ENCODE measurements around the gene FOXL2.

DNA sequence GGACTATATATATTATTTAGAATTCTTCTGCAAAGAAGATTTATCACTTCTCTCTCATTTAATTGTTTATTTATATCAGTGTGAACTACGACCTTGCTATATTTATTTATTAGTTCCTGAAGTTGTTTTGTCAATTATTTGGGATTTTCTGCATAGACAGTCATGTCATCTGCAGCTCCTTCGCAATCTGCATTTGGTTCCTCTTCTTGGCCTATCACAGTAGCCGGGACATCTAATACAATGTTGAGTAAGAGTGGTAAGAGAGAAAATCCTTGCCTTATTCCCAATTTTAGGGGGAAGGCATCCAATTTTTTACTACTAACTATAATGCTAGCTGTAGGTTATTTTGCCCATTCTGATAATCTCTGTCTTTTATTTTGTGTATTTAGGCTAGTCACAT is 39.4 kb downstream of the FOXL2 start:
- TF ChIP-seq EZH2phosphoT487 (IDR thresholded peaks at IDR 0.05; ENCODE audit: borderline replicate concordance, low read depth) (no peak), JUND (IDR thresholded peaks at IDR 0.05) (no peak)
